GM19328 (cell line): ENCODE data around the gene ARHGAP26.

Source experiments
- ATAC-seq: cut with Tn5 transposase; IDR thresholded peaks from one replicate; pipeline ENCODE4 v1.9.1; 2021; ENCODE audit warnings: mild to moderate bottlenecking, moderate library complexity; ENCODE audit not compliant: unreplicated experiment

Gene ARHGAP26

DNA sequence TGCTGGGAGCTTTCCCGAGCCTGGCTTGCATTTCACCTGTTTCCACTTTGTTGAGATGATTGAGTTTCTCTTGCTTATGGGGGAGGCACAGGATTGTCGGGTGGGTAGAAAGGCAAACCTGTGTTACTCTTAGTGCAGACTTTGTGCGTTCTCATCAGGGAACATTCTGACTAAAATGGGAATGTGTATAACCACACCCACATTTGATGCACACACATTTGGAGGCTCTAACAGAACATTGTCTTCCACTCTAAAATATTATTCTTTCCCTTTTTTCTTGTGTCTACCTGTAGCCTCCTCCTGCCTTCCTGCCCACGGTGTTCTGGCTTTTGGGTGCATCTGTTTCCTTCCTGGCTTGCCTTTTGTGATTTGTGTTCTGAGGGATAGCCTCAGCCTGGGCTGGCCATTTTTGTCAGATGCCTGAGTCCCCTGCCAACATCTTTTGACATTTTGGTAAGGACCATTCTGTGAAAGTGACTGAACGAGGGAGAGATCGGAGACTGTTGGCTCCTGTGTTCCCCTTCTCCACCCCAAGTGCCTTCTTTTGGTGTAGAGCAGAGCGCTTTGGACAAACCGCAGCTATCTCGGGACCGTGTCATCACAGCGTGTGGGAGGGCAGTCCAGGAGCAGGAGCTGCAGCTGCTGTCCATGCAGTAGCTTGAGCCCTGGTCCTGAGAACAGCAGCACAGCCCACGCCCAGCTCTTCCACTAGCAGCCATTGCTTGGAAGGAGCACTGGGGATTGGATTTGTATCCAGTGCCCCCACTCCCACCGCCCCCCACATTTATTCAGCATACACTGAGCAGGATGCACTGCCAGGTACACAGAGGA, 101.4 kb downstream of the ARHGAP26 start:
- no peak for ATAC-seq

DNA sequence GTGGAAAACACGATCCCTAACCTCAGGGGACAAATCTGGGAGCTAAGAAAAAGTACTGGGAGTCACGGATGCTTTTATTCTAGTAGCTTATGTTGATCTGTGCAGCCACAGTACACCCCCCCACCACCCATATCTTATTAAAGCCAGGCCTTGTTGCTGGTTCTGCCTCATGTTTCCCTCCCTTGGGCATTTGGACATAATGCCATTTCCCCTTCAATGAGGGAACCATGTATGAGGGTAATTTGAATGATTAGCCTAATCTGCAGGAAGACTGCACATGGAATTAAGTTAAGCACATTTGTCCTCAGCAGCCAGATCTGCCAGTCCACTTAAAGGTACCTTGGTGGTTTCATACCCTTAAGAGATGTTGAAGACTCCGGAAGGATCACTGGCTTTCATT, 102.0 kb downstream of the ARHGAP26 start:
- no peak for ATAC-seq

DNA sequence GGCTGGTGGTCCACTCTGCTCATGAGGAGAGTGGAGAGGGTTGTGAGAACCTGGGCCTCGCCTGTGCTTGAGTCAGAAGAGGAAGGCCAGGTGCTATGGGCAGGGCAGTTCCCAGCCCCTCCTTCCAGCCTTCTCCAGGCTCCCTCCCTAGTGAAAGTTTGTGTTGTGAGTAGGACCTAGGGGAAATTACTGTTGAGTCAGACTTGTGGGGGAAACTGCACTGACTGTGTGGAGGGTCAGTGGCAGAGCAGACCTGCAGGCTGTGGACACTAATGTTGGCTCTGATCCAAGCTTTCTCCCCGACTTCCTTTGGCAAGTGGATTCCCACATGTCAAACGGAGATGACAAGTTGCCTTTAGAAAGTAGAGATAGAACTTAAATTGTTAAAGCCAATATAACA, 102.6 kb downstream of the ARHGAP26 start:
- no peak for ATAC-seq

DNA sequence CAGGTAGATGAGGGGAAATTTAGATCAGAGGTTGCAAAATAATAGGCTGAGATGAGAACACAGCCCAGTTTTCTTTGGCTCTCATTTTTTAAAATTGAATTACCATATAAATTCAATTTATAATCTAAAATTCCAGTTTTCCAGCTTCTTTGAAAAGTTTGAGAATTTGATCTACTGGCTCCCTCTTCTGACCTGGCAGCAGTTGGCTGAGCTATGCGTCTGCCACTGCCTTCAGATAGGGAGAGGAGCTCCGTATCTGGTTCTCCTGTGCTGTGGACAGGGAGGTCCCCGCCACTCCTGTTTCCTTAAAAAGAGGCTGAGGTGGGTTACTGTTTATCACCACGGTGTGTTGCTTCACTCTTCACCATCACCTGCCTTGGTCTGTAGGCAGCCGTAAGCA, 103.7 kb downstream of the ARHGAP26 start:
- ATAC-seq = no peak

DNA sequence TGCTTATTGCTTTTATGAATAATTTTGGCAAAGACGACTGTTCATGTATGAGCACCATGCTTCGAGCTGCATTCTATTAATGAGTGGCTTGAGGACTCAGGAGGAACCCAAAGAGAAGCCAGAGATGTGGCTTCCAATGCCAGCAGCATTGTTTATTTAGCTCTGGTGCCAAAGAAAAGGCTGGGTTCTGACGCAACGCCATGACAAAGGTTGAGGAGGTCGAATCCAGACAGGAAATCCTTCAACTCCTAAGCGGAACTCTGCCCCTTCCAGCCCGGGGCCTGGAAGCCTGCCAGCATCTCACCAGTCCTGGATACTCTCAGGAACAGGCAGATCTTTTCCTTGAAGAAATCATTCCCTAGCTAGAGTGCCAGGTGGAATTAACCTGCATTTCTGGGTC, 104.4 kb downstream of the ARHGAP26 start:
- ATAC-seq = no peak

DNA sequence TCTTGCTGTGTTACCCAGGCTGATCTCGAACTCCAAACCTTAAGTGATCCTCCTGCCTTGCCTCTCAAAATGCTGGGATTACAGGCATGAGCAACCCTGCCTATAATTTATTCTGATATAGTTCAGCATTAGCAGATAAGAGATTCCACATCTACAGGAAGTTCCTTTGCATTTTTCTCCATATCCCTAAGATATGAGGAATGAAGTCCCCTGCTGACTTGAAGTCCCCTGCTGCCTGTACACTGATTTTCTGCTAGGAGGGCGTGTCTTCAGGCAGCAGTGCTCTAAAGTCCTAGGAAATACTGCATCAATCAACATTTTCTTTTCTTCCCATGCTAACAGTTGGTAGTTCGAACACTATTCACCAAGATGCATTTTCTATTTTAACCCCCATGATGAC, 105.8 kb downstream of the ARHGAP26 start:
- no peak for ATAC-seq

DNA sequence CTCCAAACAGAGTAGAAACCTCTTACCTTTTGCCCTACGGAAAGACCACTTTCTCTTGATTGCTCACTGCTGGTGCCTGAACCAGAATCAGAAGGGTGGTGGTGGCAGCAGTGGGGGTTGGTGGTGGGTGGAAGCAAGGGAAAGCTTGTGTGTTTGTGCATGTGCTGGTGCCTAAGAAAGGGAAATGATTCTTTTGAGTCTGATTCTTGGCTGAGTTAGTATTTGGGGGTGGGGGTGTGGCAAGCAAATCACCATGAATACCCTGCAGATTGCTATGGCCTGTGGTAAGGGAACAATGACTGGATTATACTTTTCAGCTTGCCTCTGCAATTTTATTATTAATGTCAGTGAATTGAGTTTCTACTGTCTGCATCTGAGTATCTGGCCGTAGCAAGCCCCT, 106.6 kb downstream of the ARHGAP26 start:
- ATAC-seq = no peak

DNA sequence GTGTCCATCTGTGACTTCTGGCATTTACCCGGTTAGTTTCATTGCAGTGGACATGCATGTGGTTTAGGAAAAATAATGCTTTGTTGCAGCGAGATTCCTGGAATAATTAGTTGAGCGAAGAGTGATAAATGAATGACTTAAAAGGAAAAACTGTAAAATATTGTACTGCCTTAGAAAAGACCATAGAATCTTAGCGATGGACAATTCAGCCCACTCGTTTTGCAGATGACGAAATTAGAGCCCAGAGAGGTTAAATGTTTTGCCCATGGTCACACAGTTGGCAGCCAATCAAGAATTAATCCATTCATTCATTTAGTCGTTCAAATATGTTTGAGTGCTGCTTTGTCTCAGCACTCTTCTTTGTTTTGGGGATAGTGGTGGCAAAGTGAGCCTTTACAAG, 107.9 kb downstream of the ARHGAP26 start:
- no peak for ATAC-seq

DNA sequence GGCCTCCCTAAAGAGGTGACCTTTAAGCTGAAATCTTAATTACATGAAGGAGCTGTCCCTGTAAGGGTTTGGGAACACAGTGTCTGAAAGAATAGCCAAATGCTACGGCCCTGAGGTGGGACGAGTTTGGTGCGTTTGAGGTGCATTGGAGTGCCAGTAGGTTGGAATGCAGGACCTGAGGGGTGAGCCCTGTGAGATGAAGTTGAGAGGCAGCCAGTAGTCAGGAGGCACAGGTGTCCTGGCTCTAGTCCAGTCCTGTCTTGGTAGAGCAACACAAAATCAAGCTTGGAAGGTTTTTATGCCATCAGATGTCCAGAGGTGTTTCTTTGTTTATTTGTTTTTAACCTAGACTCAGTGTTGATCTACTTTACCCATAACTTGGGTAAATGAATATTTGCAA, 108.5 kb downstream of the ARHGAP26 start:
- no peak for ATAC-seq

DNA sequence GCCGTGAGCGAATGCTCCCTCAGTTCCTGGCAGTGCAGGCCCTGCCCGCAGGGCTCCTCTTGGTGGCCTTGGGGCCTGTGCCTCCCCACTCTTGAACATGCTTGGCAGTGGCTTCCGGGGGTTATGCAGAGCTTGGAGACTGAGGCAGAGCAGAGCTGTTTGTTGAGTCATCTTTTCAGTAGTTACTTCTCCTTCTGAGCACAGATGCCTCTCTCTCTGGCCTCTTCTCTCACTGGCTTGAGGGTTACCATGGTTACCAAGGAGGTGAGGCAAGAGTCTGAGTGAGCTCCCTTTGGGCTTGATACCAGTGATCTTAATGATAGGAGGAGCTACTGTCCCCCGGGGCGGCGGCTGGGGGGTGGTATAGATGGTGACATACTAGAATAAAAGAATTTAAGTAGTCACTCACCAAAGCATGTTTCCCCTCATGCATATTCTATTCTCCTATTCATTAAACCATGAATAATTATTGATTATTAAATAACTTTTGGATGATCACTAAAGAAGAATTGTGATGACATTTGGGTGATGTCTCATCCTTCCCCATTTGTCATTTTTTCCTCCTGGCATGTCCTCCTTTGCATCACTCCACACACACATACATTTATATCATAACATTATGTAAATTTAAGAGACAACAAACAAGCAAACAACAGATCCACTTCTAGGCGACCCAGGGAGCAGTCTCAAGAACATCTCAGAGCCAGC, 111.1 kb downstream of the ARHGAP26 start:
- ATAC-seq = no peak

DNA sequence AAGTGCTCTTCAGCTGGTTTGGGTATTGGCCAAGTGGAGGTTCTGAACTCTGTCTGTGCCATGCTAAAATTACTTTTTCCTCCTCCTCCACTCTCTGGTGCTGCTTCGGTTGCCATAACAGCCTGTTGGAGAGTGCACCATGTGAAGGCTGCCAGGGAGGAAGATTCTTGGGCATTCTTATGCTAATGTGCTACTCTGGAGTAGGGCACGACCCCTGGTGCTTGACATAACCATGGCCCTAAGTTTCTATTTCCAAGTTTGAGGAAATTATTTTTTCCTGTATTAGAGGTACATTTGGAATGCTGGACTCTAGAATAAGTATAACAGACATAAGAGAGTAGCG, 111.6 kb downstream of the ARHGAP26 start:
- ATAC-seq = no peak

DNA sequence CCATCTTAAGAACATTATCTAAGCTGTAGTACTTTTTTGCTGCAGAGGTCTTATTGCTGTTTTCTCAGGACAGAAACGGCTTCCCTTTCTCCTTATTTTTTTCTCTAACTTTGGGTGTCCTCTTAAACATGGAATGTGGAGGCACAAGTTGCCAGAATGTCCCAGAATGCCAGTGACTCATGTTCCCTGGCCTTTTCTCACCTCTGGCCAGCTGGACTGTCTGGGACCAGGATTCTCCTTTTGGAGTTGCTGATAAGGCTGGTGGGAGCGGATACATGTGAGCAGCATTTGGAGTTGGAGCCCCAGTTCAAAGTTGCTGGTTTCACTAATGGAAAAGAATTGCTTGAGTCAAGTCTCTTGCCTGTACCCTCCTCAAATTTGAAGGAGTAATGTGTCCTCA, 112.8 kb downstream of the ARHGAP26 start:
- no peak for ATAC-seq

DNA sequence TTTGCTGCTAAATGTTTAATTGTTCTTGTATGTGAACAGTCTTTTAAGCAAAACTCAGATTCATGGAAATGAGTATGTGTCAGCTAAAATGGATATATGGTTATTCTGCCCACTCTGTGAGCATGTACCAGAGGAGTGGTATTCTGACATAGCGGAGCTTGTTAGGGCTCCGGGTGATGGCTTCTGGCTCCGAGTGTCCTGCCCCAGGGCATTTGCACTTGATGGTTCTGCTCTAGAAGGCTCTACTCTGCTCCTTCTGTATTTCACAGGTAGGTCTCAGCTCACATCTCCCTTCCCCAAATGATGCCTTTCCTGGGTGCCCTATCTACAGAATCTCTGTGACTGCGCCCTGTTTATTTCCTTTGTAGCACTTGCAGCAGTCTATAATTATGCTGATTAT, 113.3 kb downstream of the ARHGAP26 start:
- ATAC-seq = no peak

DNA sequence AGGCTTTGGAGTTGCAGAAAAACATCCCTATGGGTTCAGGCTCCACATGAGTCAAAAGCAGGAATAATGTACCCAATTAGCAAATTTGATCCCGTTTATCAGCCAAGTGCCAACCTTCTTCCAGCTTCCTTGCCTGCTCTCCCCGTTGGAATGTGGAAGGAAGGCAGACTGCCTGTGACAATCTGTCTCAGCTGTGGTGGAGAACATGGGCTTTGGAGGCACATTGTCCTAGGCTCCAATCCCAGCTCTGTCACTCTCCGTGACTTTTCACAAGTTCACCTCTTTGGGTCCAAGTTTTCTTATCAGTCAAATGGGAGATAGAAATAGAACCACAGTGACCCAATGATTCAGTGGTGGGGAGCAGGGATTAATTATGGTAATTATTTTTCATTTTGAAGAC, 113.9 kb downstream of the ARHGAP26 start:
- no peak for ATAC-seq

DNA sequence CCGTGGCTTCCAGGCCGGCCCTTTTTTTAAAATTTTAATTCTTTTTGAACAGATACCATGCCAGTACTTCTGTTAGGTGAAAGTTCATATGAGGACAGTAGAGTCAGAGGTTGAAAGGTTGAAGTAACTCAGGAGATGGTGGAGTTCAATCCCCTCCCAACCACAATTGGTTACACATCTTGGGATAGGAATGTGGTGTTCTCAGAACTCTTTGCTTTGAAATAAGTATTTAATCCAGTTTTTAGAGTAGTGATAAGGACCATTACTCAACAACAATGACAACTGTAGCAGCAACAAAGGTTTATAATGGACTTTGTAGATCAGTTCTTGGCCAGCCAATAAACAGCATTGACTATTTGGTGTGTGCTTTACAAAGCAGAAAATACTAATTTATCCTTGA, 116.0 kb downstream of the ARHGAP26 start:
- ATAC-seq = no peak

DNA sequence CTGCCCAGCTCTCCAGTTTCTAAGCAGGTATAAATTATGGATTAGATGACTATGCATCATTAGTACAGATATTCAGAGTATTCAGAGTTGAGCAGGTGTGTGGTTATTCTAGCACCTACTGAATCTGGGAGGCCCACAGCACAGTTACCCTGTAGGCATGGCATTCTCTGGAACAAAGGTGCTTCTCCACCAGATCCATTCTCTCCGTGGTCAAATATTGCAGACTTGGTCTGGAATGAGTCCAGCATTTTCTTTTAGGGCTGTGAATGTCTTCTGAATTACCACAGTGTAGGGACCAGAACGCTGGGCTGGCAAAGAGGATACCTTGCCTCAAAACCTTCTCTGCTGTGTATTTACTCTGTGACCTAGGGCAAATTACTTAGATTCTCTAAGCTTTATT, 116.8 kb downstream of the ARHGAP26 start:
- ATAC-seq = no peak

DNA sequence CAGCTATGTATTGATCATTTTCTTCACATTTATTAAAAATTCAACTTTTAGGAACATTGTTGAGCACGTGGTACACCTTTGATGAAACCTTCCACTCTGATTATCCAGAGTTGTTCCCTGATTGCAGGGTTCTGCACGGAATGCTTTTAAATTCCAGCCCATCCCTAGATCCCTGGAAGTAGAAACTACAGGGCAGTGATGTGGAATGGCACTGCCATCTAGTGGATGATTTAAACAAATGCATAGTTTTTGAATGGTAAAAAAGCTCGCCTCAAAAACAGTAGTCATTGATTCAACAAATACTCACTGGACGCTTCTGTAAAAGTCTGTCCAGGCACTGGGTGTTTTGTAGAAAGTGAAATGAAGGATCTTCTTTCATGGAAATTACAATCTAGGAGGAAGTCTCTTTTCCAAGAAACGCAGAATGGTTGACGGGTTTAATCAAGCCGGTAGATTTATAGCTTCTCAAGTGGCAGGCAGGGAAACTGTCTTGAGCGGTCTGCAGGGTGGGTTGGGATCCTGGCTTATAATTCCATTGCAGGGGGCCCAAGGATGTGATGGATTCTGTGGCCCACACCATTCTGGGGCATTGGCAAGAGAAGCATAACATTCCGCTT, 118.4 kb downstream of the ARHGAP26 start:
- ATAC-seq = no peak

DNA sequence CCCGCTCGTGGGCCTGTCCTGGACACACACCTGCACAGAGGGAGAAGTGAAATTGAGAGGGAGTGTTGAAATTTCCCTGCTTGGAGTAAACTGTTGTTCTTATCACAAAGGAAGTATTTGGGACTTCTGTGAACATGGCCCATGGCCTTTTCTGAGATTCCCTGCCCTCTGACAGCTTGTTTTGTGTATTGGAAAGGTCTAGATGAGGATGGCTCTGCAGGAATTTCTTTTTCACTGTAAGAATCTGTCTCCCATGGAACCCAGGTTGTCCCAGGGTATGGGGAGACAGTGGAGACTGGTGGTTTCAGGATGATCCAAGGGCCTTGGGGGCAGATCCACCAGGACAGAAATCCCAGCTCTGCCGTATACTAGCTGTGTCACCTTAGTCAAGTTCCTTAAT, 121.8 kb downstream of the ARHGAP26 start:
- ATAC-seq = no peak

DNA sequence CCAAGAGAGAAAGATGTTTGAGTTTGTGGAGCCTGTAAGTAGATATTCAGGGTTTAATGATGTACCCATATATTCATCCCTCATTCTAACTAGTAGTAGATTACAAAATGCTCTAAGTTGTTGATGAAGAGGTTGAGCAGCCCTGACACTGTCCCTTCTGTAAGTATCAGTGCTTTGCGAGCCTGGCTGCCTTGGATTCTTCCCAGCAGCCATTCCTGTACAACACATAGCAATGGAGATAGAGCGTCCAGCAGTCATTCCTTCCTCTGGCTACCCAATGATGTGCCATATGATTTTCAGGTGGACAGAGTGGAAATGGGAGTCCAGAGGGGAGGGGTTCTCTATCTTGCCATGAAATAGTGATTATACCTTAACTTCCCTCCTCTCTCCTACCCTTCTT, 124.1 kb downstream of the ARHGAP26 start:
- no peak for ATAC-seq

DNA sequence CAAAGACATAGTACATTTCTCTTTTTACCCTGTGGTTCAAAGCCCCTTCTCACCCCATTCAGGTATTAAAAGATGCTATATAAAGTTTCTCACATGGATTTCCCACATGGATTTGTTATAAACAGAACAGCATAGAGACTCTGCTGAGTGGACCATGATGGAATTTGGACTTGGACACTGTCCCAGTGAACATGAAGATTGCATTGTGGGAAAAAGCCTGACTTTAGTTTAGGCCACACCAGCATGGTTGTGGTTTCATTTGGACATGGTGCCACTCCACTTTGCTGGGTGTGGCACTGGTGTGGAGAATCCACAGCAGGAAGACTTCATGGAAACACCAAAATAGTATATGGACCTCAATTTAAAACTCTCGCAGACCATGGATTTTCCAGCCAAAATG, 124.6 kb downstream of the ARHGAP26 start:
- no peak for ATAC-seq

DNA sequence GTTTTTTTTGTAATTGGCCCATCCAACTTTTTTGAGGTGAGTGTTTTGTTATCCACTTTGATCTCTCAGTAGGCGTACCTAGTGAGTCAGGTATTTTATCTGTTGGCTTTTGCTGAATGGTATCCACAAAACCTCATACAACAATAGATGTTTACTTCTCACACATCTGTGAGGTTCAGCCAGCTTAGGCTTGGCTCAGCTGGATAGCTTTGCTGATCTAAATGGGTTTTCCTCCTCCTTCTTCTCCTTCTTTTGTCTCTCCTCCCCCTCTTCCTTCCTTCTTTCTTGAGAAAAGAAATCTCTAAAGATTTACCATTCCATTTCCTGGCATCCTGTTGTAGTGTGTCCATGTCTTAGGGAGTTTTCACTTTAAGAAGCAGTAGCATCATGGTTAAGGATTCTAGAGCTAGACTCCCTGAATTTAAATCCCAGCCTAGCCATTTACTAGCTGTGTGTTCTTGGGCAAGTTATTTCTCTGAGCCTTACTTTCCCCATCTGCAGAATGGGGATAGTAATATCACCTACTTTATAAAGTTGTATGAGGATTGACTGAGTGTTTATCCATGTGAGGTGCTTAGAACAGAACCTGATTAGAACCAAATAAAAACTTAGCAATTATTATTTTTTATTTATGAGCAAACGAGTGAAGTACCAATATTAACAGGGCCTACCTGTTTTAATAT, 126.3 kb downstream of the ARHGAP26 start:
- ATAC-seq = no peak

DNA sequence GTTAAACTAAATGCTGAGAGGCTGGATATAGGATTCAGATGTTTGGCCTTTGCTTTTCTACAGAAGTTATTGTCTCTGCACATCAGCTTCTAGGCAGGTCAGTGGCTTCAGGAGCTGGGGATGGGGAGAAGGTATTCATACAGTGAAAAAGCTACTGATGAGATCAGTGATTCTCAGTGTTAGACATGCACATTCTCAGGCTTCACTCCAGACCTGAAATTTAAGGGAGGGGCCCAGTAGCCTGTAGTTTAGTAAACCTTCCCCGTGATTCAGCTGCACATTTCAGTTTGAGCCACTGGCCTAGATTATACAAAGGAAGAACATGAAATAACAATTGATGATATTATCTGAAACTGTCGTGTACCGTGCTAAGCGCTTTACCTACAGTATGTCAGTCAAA, 127.2 kb downstream of the ARHGAP26 start:
- no peak for ATAC-seq
